Vagina (tissue), 2 donors: ENCODE measurements around the gene SHC1. TPM values are rescaled to one million over a fixed set of nuclear protein-coding genes. Genes with fewer than 3 reads are reported as not detected.

ENCODE experiments used
- DNase-seq, 2 donors: peaks; one replicate each; pipeline ENCODE4 v3.0.0-alpha.2; 2017; ENCODE audit errors: extremely low spot score in 2 of 2
- H3K27ac ChIP-seq: fragments of 200-600 bp; sonication (generic); one replicate; pipeline ENCODE4 v1.5.1; 2019
- H3K27me3 ChIP-seq: fragments of 200-600 bp; sonication (generic); one replicate; pipeline ENCODE4 v1.5.1; 2019
- H3K36me3 ChIP-seq, 2 donors: fragments of 200-600 bp; sonication (generic); one replicate each; pipeline ENCODE4 v1.5.1; 2017 to 2019
- H3K4me1 ChIP-seq: fragments of 200-600 bp; sonication (generic); one replicate; pipeline ENCODE4 v1.5.1; 2019
- H3K4me3 ChIP-seq, 2 donors: fragments of 200-600 bp; sonication (generic); 1 replicate in 1 of 2; 2 replicates in 1 of 2; pipeline ENCODE4 v1.5.1; 2016 to 2019
- H3K9me3 ChIP-seq: fragments of 200-600 bp; sonication (generic); one replicate; pipeline ENCODE4 v1.5.1; 2019
- CTCF ChIP-seq, 3 experiments: fragments of 450-650 bp in 2 of 3; fragments of 200-600 bp in 1 of 3; sonication (generic) in 1 of 3; IDR thresholded peaks; one replicate each; pipeline ENCODE4 v1.5.1; 2017 to 2019; ENCODE audit warnings: antibody characterized with exemption in 3 of 3, mild to moderate bottlenecking in 2 of 3, moderate library complexity in 2 of 3
- POLR2A ChIP-seq, 2 donors: fragments of 450-650 bp; IDR thresholded peaks; one replicate each; pipeline ENCODE4 v1.6.1; 2017; ENCODE audit warnings: antibody characterized with exemption in 2 of 2, mild to moderate bottlenecking in 2 of 2, moderate library complexity in 2 of 2
- POLR2AphosphoS5 ChIP-seq, 2 donors: sonication (generic); formaldehyde crosslinking; IDR thresholded peaks; one replicate each; pipeline ENCODE4 v1.9.0; 2017; ENCODE audit warnings: antibody characterized with exemption in 2 of 2, mild to moderate bottlenecking in 2 of 2, low read depth in 1 of 2; ENCODE audit not compliant: insufficient read depth in 1 of 2
- intact Hi-C: fragments of 100-400 bp; cut with DNase I; formaldehyde crosslinking; loops from one replicate; pipeline ENCODE4 v1.15.1; 2023
- total RNA-seq: library from RNA; depleted of rRNA; stranded (reverse); fragments of >200 nt; gene quantifications from one replicate; pipeline ENCODE4 v1.2.3, GENCODE V29; 2016

SHC1 gene
- total RNA-seq, 1 donor from 2014 or later: 110 TPM

- H3K27ac ChIP-seq: no peak overlapping the region
- TF ChIP-seq POLR2AphosphoS5 (IDR thresholded peaks at IDR 0.05; ENCODE audit: insufficient read depth in 1 of 2, low read depth in 1 of 2): no peak
- TF ChIP-seq CTCF (IDR thresholded peaks at IDR 0.05): no peak
- no peak for TF ChIP-seq POLR2A (IDR thresholded peaks at IDR 0.05)
- H3K4me3 ChIP-seq: no peak overlapping the region
- intact Hi-C loops: loop anchor here (5.0 to 10.0 kb wide), 2 partner anchors 54 to 101 kb away; partner anchors contain the start of gene EFNA4
- no peaks in the 10 kb centered on the region for H3K27me3 ChIP-seq
- H3K9me3 ChIP-seq: no peaks in the 10 kb centered on the region
- peaks cover 44% of the 10 kb centered on the region for H3K4me1 ChIP-seq
- no peak for DNase-seq
- H3K36me3 ChIP-seq: peaks cover 0 to 41% of the 10 kb centered on the region in 2 donors
These were observed 6.9 kb downstream of the SHC1 start for GRCh38 chr1:154963643-154964042.

DNA sequence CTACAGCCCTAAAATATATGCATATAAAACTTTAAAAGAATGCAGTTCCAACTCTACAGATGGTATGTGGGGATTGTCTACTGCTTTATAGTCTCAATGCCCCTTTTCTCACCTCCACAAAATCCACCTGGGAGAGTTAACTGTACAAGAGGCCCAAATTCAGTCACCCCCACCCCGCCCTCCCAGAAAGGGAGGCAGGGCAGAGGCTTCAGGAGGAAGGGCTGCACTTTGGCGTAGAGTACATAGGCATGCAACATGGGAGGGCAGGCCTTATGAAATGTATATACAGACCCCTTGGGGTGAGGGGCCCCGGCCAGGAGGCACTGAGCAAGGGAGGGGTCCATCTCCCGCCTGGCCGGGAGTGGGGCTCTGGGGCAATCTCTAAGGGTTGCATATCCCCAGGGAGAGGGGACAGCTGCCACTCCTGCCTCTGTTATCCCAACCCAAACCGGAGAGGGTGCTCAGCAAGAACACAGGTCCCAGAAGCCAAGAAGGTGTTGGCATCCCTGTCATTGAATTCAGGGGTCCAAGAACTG lies 7.7 kb downstream of the SHC1 start:
- peaks cover 42% of the 10 kb centered on the region for H3K4me1 ChIP-seq
- peak overlapping the region; percentile 97 for H3K27ac ChIP-seq
- no peaks in the 10 kb centered on the region for H3K27me3 ChIP-seq
- TF ChIP-seq CTCF (IDR thresholded peaks at IDR 0.05) (no peak), POLR2A (IDR thresholded peaks at IDR 0.05) (no peak), POLR2AphosphoS5 (IDR thresholded peaks at IDR 0.05; ENCODE audit: insufficient read depth in 1 of 2, low read depth in 1 of 2) (no peak)
- no peaks in the 10 kb centered on the region for H3K9me3 ChIP-seq
- peak overlapping the region in 1 of 2 donors; percentile 91 for H3K4me3 ChIP-seq
- DNase-seq: no peak
- intact Hi-C loops: loop anchor here (5.0 to 10.0 kb wide), 2 partner anchors 54 to 102 kb away; partner anchors contain the start of gene EFNA4
- H3K36me3 ChIP-seq: peaks cover 0 to 45% of the 10 kb centered on the region in 2 donors

DNA sequence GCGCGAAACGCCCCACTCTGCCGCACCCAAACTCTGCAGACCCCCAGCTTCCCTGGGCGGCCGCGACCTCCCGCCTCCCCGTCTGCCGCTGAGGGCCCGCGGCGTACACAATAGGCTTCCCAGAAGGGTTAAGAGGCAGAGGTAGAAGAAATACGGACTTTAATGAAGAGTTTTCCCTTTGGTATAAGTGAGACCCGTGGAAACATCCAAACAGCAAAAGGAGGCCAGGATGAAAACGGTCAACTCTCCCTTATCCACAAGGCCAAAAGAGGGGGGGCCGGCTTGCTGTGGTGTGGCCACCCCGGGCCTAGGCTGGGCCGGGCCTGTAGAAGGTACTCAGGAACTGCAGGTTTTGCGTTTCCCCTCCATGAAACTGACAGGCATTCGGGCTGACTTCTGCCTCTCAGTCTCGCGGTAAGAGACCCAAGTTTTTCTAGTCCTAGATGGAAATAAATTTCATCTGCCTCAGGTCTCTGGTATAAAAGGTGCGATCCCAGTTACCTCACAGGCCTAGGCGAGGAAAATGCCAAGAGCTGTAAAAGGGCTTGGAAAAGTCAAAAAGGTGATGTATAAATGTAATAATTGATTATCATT lies 8.3 kb downstream of the SHC1 start:
- Histone ChIP-seq H3K27ac (peak overlapping the region; percentile 97), H3K4me1 (peaks cover 40% of the 10 kb centered on the region), H3K4me3 (peak overlapping the region; percentile 73 to 91), H3K27me3 (no peaks in the 10 kb centered on the region), H3K36me3 (peaks cover 0 to 45% of the 10 kb centered on the region in 2 donors), H3K9me3 (no peaks in the 10 kb centered on the region)
- TF ChIP-seq POLR2A (IDR thresholded peaks at IDR 0.05) (no peak), POLR2AphosphoS5 (IDR thresholded peaks at IDR 0.05; ENCODE audit: insufficient read depth in 1 of 2, low read depth in 1 of 2) (no peak), CTCF (IDR thresholded peaks at IDR 0.05) (no peak)
- DNase-seq: no peak
- intact Hi-C loops: loop anchor here (5.0 to 10.0 kb wide), 2 partner anchors 55 to 103 kb away; partner anchors contain the start of gene EFNA4

- H3K36me3 ChIP-seq: peaks cover 0 to 39% of the 10 kb centered on the region in 2 donors
- H3K4me3 ChIP-seq: peak within 1 kb of the TSS; percentile 73 to 91
- no peaks in the 10 kb centered on the region for H3K9me3 ChIP-seq
- DNase-seq: no peak
- no peaks in the 10 kb centered on the region for H3K27me3 ChIP-seq
- TF ChIP-seq CTCF (IDR thresholded peaks at IDR 0.05) (peak; percentile 56 to 72 (median 70)), POLR2A (IDR thresholded peaks at IDR 0.05) (peak in 1 of 2 donors; percentile 42), POLR2AphosphoS5 (IDR thresholded peaks at IDR 0.05; ENCODE audit: insufficient read depth in 1 of 2, low read depth in 1 of 2) (peak in 1 of 2 donors; percentile 90)
- intact Hi-C loops: loop anchor here (5.0 to 10.0 kb wide), 2 partner anchors 56 to 103 kb away; partner anchors contain the start of gene EFNA4
- H3K4me1 ChIP-seq: peaks cover 44% of the 10 kb centered on the region
- H3K27ac ChIP-seq: peak within 1 kb of the TSS; percentile 97
These were observed 9.1 kb downstream of the SHC1 start, which contains the start of gene PYGO2 for GRCh38 chr1:154961207-154962155. Gene PYGO2 (minus strand): TSS chr1:154961782. CDS start chr1:154961576, 206 bp downstream.
